Neural crest cell (in vitro differentiated cells): Measurements from ENCODE around the gene ERBB2. TPM values are rescaled to one million over a fixed set of nuclear protein-coding genes. Genes with fewer than 3 reads are reported as not detected.
"Not testable (repeated sequence)": the region's sequence is repeated elsewhere in the genome, so short reads cannot be mapped to it uniquely, and the experiment has no call there.

Source experiments
- DNase-seq: peaks from one replicate; pipeline ENCODE4 v3.0.0; 2021; ENCODE audit warnings: low read depth, mixed read lengths, low spot score
- H3K27ac Mint-ChIP-seq: one replicate; pipeline ENCODE4 v1.8.0; 2021; ENCODE audit warnings: mild to moderate bottlenecking, mixed read lengths; ENCODE audit not compliant: unreplicated experiment
- H3K27me3 Mint-ChIP-seq: 2 replicates; pipeline ENCODE4 v1.8.0; 2021; ENCODE audit warnings: low read depth, mild to moderate bottlenecking, mixed read lengths
- H3K36me3 Mint-ChIP-seq: 2 replicates; pipeline ENCODE4 v1.8.0; 2021; ENCODE audit warnings: low read depth, mild to moderate bottlenecking, mixed read lengths
- H3K4me1 Mint-ChIP-seq: 2 replicates; pipeline ENCODE4 v1.8.0; 2021; ENCODE audit warnings: mixed read lengths
- H3K4me3 Mint-ChIP-seq: one replicate; pipeline ENCODE4 v1.8.0; 2021; ENCODE audit warnings: mild to moderate bottlenecking, mixed read lengths
- H3K9me3 Mint-ChIP-seq: 2 replicates; pipeline ENCODE4 v1.8.0; 2021; ENCODE audit warnings: mixed read lengths
- total RNA-seq: library from RNA; stranded (reverse); gene quantifications from 2 replicates; pipeline ENCODE4 v1.2.1, GENCODE V29; 2021
- TF ChIP-seq, protein P1 (sequence below): fragments of 200-600 bp; sonication (generic); conservative IDR thresholded peaks from 2 replicates; pipeline ENCODE4 v1.5.0; 2021; ENCODE audit warnings: antibody characterized with exemption, mild to moderate bottlenecking

The ERBB2 gene
- total RNA-seq, 1 donor from 2014 or later: 78.4 TPM

DNA sequence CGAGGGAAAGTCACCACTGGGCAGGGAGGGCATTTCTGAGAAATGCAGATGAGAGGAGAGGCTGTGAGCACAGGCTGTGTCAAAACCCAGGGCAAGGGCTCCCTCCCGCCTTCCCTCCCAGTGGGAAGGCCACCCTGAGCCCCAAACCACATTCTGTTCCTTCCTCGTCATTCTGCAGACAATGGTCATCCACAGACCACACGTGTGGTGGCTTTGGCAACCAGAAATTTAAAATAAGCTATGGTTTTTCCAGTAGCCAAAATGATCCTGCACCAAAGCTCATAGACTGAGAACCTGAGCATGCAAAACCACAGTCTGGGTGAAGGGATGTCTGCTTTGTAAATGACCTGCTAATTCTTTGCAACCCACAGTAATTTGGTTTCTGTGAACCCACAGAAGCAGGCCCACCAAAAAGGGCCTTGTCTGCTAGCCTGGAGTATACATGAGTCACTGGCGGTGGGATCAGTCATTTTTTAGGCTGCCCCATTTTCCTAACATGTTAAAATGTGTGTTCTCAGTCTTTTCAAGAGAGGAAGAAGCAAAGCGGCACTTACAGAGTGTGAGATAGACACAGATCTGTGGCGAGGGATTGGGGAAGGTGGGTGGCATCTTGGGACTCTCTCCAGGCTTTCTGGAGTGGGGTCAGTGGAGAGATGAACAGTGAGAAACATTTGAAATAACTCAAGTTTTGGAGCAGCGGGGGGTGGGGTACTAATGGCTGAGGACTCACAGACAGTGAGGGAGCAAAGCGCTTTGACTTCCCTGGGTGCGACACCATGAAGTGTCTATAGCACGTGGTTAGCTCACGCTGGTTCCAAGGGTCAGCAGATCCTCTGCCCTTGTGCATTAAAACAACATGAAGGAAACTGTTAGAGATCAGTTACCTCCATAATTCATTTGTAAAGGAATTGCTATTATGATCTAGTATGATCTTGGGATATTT is 58.3 kb downstream of the ERBB2 start:
- H3K4me1 Mint-ChIP-seq: no peaks in the 10 kb centered on the region
- peaks cover 61% of the 10 kb centered on the region for H3K27me3 Mint-ChIP-seq
- TF ChIP-seq, protein P1, sequence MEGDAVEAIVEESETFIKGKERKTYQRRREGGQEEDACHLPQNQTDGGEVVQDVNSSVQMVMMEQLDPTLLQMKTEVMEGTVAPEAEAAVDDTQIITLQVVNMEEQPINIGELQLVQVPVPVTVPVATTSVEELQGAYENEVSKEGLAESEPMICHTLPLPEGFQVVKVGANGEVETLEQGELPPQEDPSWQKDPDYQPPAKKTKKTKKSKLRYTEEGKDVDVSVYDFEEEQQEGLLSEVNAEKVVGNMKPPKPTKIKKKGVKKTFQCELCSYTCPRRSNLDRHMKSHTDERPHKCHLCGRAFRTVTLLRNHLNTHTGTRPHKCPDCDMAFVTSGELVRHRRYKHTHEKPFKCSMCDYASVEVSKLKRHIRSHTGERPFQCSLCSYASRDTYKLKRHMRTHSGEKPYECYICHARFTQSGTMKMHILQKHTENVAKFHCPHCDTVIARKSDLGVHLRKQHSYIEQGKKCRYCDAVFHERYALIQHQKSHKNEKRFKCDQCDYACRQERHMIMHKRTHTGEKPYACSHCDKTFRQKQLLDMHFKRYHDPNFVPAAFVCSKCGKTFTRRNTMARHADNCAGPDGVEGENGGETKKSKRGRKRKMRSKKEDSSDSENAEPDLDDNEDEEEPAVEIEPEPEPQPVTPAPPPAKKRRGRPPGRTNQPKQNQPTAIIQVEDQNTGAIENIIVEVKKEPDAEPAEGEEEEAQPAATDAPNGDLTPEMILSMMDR: no peak
- no peak for DNase-seq
- no peaks in the 10 kb centered on the region for H3K36me3 Mint-ChIP-seq
- no peak overlapping the region for H3K4me3 Mint-ChIP-seq
- H3K9me3 Mint-ChIP-seq: no peaks in the 10 kb centered on the region
- H3K27ac Mint-ChIP-seq: no peak overlapping the region

DNA sequence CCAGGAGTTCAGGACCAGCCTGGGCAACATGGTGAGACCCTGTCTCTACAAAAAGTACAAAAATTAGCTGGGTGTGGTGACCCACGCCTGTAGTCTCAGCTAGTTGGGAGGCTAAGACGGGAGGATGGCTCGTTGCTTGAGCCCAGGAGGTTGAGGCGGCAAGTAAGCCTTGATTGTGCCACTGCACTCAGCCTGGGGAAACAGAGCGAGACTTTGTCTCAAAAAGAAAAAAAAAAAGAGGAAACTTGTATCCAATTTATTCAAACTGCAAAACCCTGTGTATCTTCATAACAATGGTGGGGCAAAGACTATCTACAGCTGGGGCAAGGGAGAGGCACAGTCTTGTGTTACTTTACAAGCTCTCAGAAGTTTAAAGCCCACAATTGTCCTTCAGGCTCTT is 59.3 kb downstream of the ERBB2 start:
- no peak for DNase-seq
- no peak overlapping the region for H3K27ac Mint-ChIP-seq
- H3K4me1 Mint-ChIP-seq: no peaks in the 10 kb centered on the region
- TF ChIP-seq, protein P1: no peak
- no peaks in the 10 kb centered on the region for H3K36me3 Mint-ChIP-seq
- peaks cover 59% of the 10 kb centered on the region for H3K27me3 Mint-ChIP-seq
- H3K4me3 Mint-ChIP-seq: no peak overlapping the region
- no peaks in the 10 kb centered on the region for H3K9me3 Mint-ChIP-seq

DNA sequence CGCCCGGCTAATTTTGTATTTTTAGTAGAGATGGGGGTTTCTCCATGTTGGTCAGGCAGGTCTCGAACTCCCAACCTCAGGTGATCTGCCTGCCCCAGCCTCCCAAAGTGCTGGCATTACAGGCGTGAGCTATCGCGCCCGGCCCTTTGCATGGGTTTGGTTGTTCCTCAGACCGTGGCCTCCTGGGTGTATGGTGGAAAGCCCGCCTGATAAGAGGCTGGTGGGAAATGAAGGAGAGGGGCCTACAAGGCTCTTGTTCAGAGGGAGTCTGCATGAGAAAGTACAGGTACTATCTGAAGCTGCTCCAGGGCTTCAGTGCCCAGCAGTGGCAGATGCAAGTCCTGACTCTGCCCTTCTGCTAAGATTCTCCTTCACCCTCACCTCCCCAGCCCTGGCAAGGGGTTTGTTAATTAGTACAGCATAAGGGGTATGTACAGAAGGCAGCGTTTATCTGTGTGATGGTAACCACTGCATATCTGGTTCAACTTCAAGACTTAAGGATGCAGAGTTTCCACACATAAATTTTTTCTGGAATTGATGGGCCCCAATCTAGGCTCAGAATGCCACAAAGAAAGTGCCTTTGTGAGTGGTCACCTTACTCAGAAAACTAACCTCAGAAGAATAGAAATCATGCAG is 62.1 kb downstream of the ERBB2 start:
- Mint-ChIP-seq H3K27ac (no peak overlapping the region), H3K4me1 (no peaks in the 10 kb centered on the region), H3K27me3 (peaks cover 58% of the 10 kb centered on the region), H3K9me3 (no peaks in the 10 kb centered on the region), H3K4me3 (no peak overlapping the region), H3K36me3 (no peaks in the 10 kb centered on the region)
- no peak for DNase-seq
- TF ChIP-seq, protein P1: no peak

DNA sequence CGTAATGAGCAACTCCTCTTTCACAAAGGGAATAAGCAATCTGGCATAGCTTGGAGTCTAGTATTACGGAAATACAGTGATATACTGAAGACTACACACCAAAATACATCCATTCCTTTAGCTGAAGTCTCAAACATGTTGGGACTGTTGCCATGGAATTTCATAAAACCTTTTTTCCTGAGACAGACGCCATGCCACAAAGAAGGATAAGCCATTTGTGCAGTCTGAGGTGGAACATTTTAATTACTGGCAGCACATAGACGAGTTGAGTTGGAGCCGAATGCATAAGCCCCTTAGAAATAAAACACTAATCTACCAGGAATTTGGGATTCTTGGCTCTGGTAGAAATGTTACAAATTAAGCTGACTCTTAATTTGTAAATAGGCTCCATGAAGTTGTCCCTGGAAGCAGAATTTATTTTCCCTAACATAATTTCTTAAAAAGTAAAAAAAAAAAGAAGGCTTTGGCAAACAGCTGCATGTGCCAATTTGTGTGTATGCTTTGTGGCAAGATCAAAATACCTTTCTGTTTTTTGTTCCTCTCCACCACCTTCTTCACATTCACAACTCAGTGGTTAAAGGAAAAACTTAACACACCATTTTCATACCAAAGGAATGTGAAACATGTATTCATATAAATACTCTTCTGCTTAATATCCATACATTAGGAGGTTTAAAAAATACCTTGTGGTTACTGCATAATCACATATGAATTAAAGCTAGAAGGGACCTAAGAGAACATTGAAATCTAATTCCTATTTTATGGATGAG is 63.4 kb downstream of the ERBB2 start:
- Mint-ChIP-seq H3K27ac (no peak overlapping the region), H3K9me3 (no peaks in the 10 kb centered on the region), H3K36me3 (no peaks in the 10 kb centered on the region), H3K4me3 (no peak overlapping the region), H3K27me3 (peaks cover 54% of the 10 kb centered on the region), H3K4me1 (no peaks in the 10 kb centered on the region)
- TF ChIP-seq, protein P1: no peak
- DNase-seq: no peak

DNA sequence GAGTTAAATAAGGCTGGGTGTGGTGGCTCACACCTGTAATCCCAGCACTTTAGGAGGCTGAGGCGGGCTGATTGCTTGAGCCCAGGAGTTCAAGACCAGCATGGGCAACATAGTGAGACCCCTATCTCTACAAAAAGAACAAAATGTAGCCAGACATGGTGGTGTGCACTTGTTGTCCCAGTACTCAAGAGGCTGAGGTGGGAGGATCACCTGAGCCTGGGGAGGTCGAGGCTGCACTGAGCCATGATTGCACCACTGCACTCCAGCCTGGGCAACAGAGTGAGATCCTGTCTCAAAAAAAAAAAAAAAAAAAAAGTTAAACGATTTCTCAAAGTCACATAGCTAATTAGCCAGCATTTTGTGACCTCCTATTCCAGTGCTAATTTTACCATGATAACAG is 64.3 kb downstream of the ERBB2 start:
- not testable (repeated sequence) for H3K36me3 Mint-ChIP-seq, H3K9me3 Mint-ChIP-seq, H3K4me1 Mint-ChIP-seq, DNase-seq, H3K4me3 Mint-ChIP-seq, H3K27ac Mint-ChIP-seq
- H3K27me3 Mint-ChIP-seq: peaks cover 46% of the 10 kb centered on the region
